ENCODE measurements around the gene SMURF2. TPM values are rescaled to one million over a fixed set of nuclear protein-coding genes. Genes with fewer than 3 reads are reported as not detected.

SMURF2 gene
- total and polyA plus RNA-seq, 9 donors: 9.9 to 29.0 (median 22.6) TPM

- no peaks in the 10 kb centered on the region for H3K27me3 ChIP-seq
- no peaks in the 10 kb centered on the region for H3K36me3 ChIP-seq
- no peak overlapping the region for H3K4me3 ChIP-seq
- intact Hi-C loops (cut with DNase I): loop anchor here in 1 of 4 donors (10.0 kb wide), 1 partner anchor 64 kb away; no protein-coding TSS in a partner anchor
- no peaks in the 10 kb centered on the region for H3K9me3 ChIP-seq
- H3K27ac ChIP-seq: no peak overlapping the region
- no peak for DNase-seq
- WGBS, 3 donors: 59 to 74% (median 65%) methylated on average over 2 of the region's 2 CpGs
- no peak for TF ChIP-seq CTCF (IDR thresholded peaks at IDR 0.05)
- TF ChIP-seq EP300 (IDR thresholded peaks at IDR 0.05): no peak
- TF ChIP-seq POLR2A (IDR thresholded peaks at IDR 0.05): no peak
- H3K4me1 ChIP-seq (ENCODE audit: insufficient read depth): no peaks in the 10 kb centered on the region
Measured at GRCh38 chr17:64598672-64599071, 63.4 kb downstream of the SMURF2 start.

- 95 to 98% (median 97%) methylated on average over 1 of the region's 1 CpG for WGBS, 3 donors
- no peak for DNase-seq
- intact Hi-C loops (cut with DNase I): loop anchor here in 1 of 4 donors (10.0 kb wide), 1 partner anchor 62 kb away; no protein-coding TSS in a partner anchor
- H3K27me3 ChIP-seq: no peaks in the 10 kb centered on the region
- no peaks in the 10 kb centered on the region for H3K4me1 ChIP-seq (ENCODE audit: insufficient read depth)
- H3K36me3 ChIP-seq: no peaks in the 10 kb centered on the region
- TF ChIP-seq EP300 (IDR thresholded peaks at IDR 0.05) (no peak), POLR2A (IDR thresholded peaks at IDR 0.05) (no peak), CTCF (IDR thresholded peaks at IDR 0.05) (no peak)
- no peaks in the 10 kb centered on the region for H3K9me3 ChIP-seq
- H3K27ac ChIP-seq: no peak overlapping the region
- no peak overlapping the region for H3K4me3 ChIP-seq
Measured at GRCh38 chr17:64596988-64597387, 65.1 kb downstream of the SMURF2 start.

- DNase-seq: no peak
- Histone ChIP-seq H3K9me3 (no peaks in the 10 kb centered on the region), H3K36me3 (no peaks in the 10 kb centered on the region), H3K27ac (no peak overlapping the region), H3K4me1 (ENCODE audit: insufficient read depth) (no peaks in the 10 kb centered on the region), H3K27me3 (no peaks in the 10 kb centered on the region), H3K4me3 (no peak overlapping the region)
- intact Hi-C loops (cut with DNase I): loop anchor here in 1 of 4 donors (10.0 kb wide), 1 partner anchor 62 kb away; no protein-coding TSS in a partner anchor
- 89 to 96% (median 91%) methylated on average over 2 of the region's 2 CpGs for WGBS, 3 donors
- no peak for TF ChIP-seq EP300 (IDR thresholded peaks at IDR 0.05)
- no peak for TF ChIP-seq CTCF (IDR thresholded peaks at IDR 0.05)
- no peak for TF ChIP-seq POLR2A (IDR thresholded peaks at IDR 0.05)
Measured at GRCh38 chr17:64596439-64596838, 65.7 kb downstream of the SMURF2 start.

GRCh38 chr17:64591944-64592343 is 70.2 kb downstream of the SMURF2 start:
- no peak overlapping the region for H3K27ac ChIP-seq
- H3K9me3 ChIP-seq: no peaks in the 10 kb centered on the region
- no peaks in the 10 kb centered on the region for H3K27me3 ChIP-seq
- no peaks in the 10 kb centered on the region for H3K4me1 ChIP-seq (ENCODE audit: insufficient read depth)
- DNase-seq: no peak
- no peak for TF ChIP-seq EP300 (IDR thresholded peaks at IDR 0.05)
- intact Hi-C loops (cut with DNase I): loop anchor here in 1 of 4 donors (10.0 kb wide), 1 partner anchor 57 kb away; no protein-coding TSS in a partner anchor
- no peaks in the 10 kb centered on the region for H3K36me3 ChIP-seq
- 93 to 96% (median 95%) methylated on average over 1 of the region's 1 CpG for WGBS, 3 donors
- H3K4me3 ChIP-seq: no peak overlapping the region

- intact Hi-C loops (cut with DNase I): no loop called here
- Histone ChIP-seq H3K9me3 (no peaks in the 10 kb centered on the region), H3K4me1 (ENCODE audit: insufficient read depth) (no peaks in the 10 kb centered on the region), H3K4me3 (no peak overlapping the region), H3K27ac (no peak overlapping the region), H3K27me3 (no peaks in the 10 kb centered on the region), H3K36me3 (no peaks in the 10 kb centered on the region)
- DNase-seq: no peak
- TF ChIP-seq POLR2A (IDR thresholded peaks at IDR 0.05) (no peak), CTCF (IDR thresholded peaks at IDR 0.05) (no peak), EP300 (IDR thresholded peaks at IDR 0.05) (no peak)
- 96 to 99% (median 96%) methylated on average over 2 of the region's 2 CpGs for WGBS, 3 donors
Measured at GRCh38 chr17:64585146-64585545, 77.0 kb downstream of the SMURF2 start.

Measured in ovary (tissue), 9 donors.